ENCODE results near the gene RAB7A.

RAB7A gene

DNA sequence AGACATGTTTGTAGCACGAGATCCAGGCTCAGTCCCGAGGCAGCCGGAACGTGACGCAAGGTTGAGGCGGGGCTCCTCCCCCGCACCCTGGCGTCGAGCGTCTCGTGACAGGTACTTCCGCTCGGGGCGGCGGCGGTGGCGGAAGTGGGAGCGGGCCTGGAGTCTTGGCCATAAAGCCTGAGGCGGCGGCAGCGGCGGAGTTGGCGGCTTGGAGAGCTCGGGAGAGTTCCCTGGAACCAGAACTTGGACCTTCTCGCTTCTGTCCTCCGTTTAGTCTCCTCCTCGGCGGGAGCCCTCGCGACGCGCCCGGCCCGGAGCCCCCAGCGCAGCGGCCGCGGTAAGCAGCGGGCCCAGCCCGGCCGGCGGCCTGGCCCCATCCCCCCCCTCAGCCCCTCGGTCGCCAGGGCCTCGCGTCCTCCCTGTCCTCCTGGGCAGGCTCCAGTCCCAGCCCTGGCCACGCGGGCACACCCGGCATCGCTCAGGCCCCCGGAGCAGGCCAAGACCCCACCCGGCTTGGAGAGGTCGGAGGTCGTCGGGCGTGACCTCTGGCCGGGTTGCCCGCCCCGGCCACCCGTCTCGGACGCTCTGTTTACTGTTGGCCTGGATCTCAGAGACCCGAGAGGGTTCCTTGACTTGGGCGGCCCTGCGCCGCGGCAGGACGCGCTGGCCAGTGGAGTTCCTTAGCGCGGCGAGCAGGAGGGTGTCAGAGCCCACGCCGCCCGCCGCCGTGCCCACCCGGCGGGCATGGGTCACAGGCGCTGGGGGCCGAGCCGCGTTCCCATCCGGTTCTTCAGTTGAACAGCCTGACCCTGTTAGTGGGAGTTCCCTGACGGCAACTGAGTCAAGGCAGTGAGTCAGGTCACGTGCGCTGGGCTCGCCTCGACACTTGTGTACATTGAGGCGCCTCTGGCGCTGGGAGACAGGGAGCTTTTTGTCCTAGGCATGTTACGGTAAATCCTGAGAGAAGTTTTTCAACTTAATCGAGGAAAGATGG is at the start of gene RAB7A:
Gene RAB7A, plus strand, starts transcription at position 161 of the 994 bp plus-strand sequence. CDS start 69,185 bp downstream, outside the sequence.
- Histone ChIP-seq H3K9me3 (ENCODE audit: control insufficient read depth, low read length) (no peaks in the 10 kb centered on the region), H3K9ac (peak within 1 kb of the TSS; percentile 41), H3K4me1 (peaks cover 17% of the 10 kb centered on the region), H3K36me3 (ENCODE audit: control insufficient read depth, insufficient read depth, low read length) (no peaks in the 10 kb centered on the region), H3K4me2 (ENCODE audit: low read length) (peak within 1 kb of the TSS; percentile 91), H2AFZ (peak within 1 kb of the TSS; percentile 71), H3K79me2 (peaks cover 42% of the 10 kb centered on the region), H3K27me3 (ENCODE audit: control insufficient read depth, insufficient read depth, low read length) (no peaks in the 10 kb centered on the region), H3K4me3 (ENCODE audit: low read depth, low read length) (peak within 1 kb of the TSS; percentile 93), H3K27ac (peak within 1 kb of the TSS; percentile 81)
- TF ChIP-seq, protein P1, sequence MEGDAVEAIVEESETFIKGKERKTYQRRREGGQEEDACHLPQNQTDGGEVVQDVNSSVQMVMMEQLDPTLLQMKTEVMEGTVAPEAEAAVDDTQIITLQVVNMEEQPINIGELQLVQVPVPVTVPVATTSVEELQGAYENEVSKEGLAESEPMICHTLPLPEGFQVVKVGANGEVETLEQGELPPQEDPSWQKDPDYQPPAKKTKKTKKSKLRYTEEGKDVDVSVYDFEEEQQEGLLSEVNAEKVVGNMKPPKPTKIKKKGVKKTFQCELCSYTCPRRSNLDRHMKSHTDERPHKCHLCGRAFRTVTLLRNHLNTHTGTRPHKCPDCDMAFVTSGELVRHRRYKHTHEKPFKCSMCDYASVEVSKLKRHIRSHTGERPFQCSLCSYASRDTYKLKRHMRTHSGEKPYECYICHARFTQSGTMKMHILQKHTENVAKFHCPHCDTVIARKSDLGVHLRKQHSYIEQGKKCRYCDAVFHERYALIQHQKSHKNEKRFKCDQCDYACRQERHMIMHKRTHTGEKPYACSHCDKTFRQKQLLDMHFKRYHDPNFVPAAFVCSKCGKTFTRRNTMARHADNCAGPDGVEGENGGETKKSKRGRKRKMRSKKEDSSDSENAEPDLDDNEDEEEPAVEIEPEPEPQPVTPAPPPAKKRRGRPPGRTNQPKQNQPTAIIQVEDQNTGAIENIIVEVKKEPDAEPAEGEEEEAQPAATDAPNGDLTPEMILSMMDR (IDR thresholded peaks at IDR 0.05) = no peak

DNA sequence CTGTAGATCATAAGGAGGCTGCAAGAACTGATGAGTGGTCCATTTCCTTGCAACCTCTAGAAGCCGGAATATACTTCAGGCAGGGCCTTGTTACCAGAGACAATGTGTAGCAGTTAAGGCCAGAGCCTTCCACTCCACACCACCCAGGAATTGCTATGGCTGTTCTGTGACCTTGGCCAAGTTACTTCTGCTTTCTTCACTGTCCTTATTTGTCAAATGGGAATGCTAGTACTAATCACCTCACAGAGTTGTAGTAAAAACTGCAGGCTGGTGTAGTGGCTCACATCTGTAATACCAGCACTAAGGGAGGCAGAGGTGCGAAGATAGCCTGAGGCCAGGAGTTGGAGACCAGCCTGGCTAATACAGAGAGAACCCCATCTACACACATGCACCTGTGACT is 46.6 kb upstream of the RAB7A start:
- Histone ChIP-seq H3K27ac (no peak overlapping the region), H3K4me3 (ENCODE audit: low read depth, low read length) (no peak overlapping the region)

DNA sequence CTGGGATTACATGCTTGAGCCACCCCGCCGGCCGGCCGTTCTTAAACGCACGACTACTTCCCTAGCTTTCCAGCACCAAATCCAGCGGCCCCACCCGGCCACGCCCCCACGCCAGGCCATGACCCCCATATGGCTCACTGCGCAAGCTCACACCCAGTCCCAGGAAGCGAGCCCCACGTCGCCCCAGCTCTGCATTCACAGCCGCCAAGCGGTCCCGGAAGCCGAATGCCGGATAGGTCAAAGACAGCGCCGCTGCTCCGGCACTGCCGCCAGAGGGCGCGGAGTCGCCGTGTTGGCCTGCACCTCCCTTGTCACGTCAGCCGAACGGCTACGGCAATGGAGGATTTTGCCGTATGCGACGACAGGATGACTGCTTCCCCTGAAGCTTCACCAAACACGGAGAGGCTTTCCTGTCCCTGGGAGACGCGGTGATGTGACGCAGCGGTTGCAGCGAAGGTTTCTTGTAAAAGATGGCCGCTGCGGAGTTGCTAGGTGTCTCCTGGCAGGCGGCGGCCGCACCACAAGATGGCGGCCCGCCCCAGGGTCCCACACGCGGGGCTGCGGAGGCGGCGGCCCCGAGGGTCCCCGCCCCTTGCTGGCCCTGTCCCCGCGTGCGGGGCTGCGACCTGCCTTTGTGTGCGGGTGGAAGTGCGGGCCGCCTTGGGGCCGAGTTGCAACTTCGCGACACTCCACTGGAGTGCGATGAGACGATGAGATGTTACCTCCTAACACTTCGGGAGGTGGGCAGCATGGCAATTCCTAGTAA is 45.2 kb upstream of the RAB7A start:
- Histone ChIP-seq H2AFZ (peak overlapping the region; percentile 99), H3K9me3 (ENCODE audit: control insufficient read depth, low read length) (no peaks in the 10 kb centered on the region), H3K4me1 (peaks cover 2% of the 10 kb centered on the region), H3K27me3 (ENCODE audit: control insufficient read depth, insufficient read depth, low read length) (no peaks in the 10 kb centered on the region), H3K4me2 (ENCODE audit: low read length) (peak overlapping the region; percentile 70), H3K79me2 (no peaks in the 10 kb centered on the region), H3K9ac (peak overlapping the region; percentile 47), H3K4me3 (ENCODE audit: low read depth, low read length) (peak overlapping the region; percentile 72), H3K27ac (peak overlapping the region; percentile 98), H3K36me3 (ENCODE audit: control insufficient read depth, insufficient read depth, low read length) (no peaks in the 10 kb centered on the region)
- TF ChIP-seq, protein P1 (IDR thresholded peaks at IDR 0.05) = peak; percentile 99

More for the DNA sequence above, 46.6 kb upstream of the RAB7A start:
- Histone ChIP-seq H2AFZ (no peak overlapping the region), H3K4me1 (peaks cover 2% of the 10 kb centered on the region), H3K9me3 (ENCODE audit: control insufficient read depth, low read length) (no peaks in the 10 kb centered on the region), H3K36me3 (ENCODE audit: control insufficient read depth, insufficient read depth, low read length) (no peaks in the 10 kb centered on the region), H3K79me2 (no peaks in the 10 kb centered on the region), H3K9ac (no peak overlapping the region), H3K27me3 (ENCODE audit: control insufficient read depth, insufficient read depth, low read length) (no peaks in the 10 kb centered on the region), H3K4me2 (ENCODE audit: low read length) (no peak overlapping the region)
- TF ChIP-seq, protein P1 (IDR thresholded peaks at IDR 0.05) = no peak

DNA sequence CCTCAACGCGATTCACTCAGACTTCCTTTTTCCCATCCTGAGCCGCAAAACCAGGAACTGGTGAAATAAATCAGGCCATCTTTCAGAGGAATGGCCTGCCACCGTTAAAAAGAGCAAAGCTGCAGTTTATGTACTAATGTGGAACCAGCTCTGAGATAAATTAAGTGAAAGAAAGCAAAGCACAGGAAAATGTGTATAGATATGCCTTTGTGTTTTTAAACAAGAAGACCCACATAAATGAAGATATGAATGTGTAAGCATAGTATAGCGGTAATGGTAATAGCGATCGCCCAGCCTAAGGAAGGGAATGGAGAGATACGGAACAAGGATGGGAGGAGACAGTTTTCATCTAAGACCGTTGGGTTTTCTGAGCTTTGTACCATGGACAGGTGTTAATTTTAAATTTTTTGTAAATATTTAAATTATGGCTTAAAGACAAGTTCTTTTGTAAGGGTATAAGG is 44.6 kb upstream of the RAB7A start:
- H3K27ac ChIP-seq = peak overlapping the region; percentile 98
- H3K9ac ChIP-seq = peak overlapping the region; percentile 47
- H3K27me3 ChIP-seq (ENCODE audit: control insufficient read depth, insufficient read depth, low read length) = no peaks in the 10 kb centered on the region
- H3K9me3 ChIP-seq (ENCODE audit: control insufficient read depth, low read length) = no peaks in the 10 kb centered on the region
- H3K4me2 ChIP-seq (ENCODE audit: low read length) = peak overlapping the region; percentile 70
- H3K36me3 ChIP-seq (ENCODE audit: control insufficient read depth, insufficient read depth, low read length) = no peaks in the 10 kb centered on the region
- H2AFZ ChIP-seq = peak overlapping the region; percentile 99
- no peaks in the 10 kb centered on the region for H3K79me2 ChIP-seq
- H3K4me1 ChIP-seq = peaks cover 2% of the 10 kb centered on the region
- TF ChIP-seq, protein P1 (IDR thresholded peaks at IDR 0.05) = no peak
- peak overlapping the region; percentile 72 for H3K4me3 ChIP-seq (ENCODE audit: low read depth, low read length)

Measured in parathyroid adenoma (tissue), 2 donors.